ENCODE results near the gene CRACR2B.

CRACR2B gene

DNA sequence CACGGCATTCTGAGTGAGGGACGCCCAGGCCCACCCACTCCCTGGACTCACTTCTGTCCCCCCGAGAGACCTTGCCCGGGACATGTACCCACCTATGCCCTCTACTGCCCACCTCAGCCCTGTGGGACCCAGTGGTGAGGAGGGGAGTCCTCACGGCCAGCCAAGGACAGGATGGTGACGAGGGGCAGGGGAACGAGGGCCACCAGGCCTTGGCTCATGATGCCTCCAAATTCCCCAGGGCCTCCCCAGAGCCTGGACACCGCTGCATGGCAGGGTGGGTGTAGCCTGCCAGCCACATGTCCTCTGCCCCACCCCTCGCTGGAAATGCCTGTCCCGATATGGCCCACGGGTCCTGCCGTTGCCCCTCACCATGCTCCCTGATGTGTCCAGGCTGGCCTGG, 41.1 kb downstream of the CRACR2B start:
- Histone ChIP-seq H3K27me3 (ENCODE audit: control insufficient read depth in 1 of 2, insufficient read depth in 2 of 2, low read length in 2 of 2) (peaks cover 0 to 4% of the 10 kb centered on the region in 2 donors), H3K27ac (ENCODE audit: low read depth, low read length) (no peak overlapping the region), H3K4me1 (ENCODE audit: control insufficient read depth in 1 of 2, insufficient read depth in 2 of 2, low read length in 2 of 2) (no peaks in the 10 kb centered on the region), H3K36me3 (ENCODE audit: control insufficient read depth in 1 of 2, insufficient read depth in 2 of 2, low read length in 2 of 2) (peaks cover 0 to 2% of the 10 kb centered on the region in 2 donors), H3K9me3 (ENCODE audit: control insufficient read depth in 1 of 2, low read length in 2 of 2) (no peaks in the 10 kb centered on the region), H3K4me3 (ENCODE audit: low read depth in 1 of 2, low read length in 2 of 2) (no peak overlapping the region), H3K9ac (ENCODE audit: low read depth in 1 of 2, low read length in 2 of 2) (no peak overlapping the region)

DNA sequence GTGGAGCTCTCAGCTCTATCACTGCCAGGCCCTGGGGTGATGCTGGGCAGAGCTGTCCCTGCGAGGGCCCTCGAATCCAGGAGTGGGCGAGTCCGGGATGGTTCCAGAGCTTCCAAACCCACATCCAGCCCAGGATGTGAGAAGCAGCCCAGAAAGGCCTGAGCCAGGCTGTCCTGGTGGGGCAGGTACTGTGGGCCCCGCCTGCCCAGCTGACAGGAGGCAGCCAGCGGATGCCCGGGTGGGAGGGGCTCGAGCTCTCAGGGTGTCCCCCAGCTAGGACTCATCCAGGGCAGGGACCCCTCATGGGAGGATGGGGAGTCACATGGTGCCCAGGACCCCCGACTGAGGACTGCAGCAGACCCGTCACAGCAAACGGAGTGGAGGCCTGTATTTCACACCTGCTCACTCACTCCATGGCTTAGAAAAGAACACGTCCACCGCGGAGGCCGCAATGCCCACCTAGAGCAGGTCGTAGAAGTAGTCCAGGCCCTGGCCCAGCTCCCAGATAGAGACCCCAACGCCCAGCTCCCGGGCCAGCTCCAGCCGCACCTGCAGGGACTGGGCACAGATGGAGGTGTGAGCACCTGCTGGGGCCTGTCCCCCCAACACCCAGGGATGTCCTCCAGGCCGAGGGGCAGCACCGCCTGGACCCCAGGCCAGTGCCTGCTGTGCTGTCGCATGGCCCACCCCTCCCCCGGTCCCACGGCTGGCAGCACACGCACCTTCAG, 41.8 kb downstream of the CRACR2B start:
- Histone ChIP-seq H3K27ac (ENCODE audit: low read depth, low read length) (no peak overlapping the region), H3K4me3 (ENCODE audit: low read depth in 1 of 2, low read length in 2 of 2) (no peak overlapping the region), H3K9ac (ENCODE audit: low read depth in 1 of 2, low read length in 2 of 2) (no peak overlapping the region), H3K27me3 (ENCODE audit: control insufficient read depth in 1 of 2, insufficient read depth in 2 of 2, low read length in 2 of 2) (no peaks in the 10 kb centered on the region), H3K9me3 (ENCODE audit: control insufficient read depth in 1 of 2, low read length in 2 of 2) (no peaks in the 10 kb centered on the region), H3K4me1 (ENCODE audit: control insufficient read depth in 1 of 2, insufficient read depth in 2 of 2, low read length in 2 of 2) (no peaks in the 10 kb centered on the region), H3K36me3 (ENCODE audit: control insufficient read depth in 1 of 2, insufficient read depth in 2 of 2, low read length in 2 of 2) (peaks cover 0 to 2% of the 10 kb centered on the region in 2 donors)

DNA sequence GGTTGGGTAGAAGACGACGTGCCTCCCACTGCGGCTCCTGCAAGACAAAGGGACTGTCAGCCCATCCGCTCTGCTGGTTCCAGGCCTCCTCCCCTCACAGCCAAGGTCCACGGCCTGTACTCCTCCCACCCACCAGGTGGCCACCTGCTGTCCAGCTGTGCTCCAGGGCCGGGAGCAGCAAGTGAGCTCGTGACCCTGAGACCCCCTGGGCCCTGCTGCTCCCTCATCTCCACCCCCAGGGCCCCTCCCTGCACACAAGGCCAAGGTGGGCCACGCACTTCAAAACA, 42.4 kb downstream of the CRACR2B start:
- H3K27ac ChIP-seq (ENCODE audit: low read depth, low read length), result no peak overlapping the region
- H3K36me3 ChIP-seq (ENCODE audit: control insufficient read depth in 1 of 2, insufficient read depth in 2 of 2, low read length in 2 of 2), result peaks cover 0 to 2% of the 10 kb centered on the region in 2 donors
- H3K4me1 ChIP-seq (ENCODE audit: control insufficient read depth in 1 of 2, insufficient read depth in 2 of 2, low read length in 2 of 2), result no peaks in the 10 kb centered on the region
- H3K9ac ChIP-seq (ENCODE audit: low read depth in 1 of 2, low read length in 2 of 2), result no peak overlapping the region
- no peaks in the 10 kb centered on the region for H3K27me3 ChIP-seq (ENCODE audit: control insufficient read depth in 1 of 2, insufficient read depth in 2 of 2, low read length in 2 of 2)
- H3K9me3 ChIP-seq (ENCODE audit: control insufficient read depth in 1 of 2, low read length in 2 of 2), result no peaks in the 10 kb centered on the region
- H3K4me3 ChIP-seq (ENCODE audit: low read depth in 1 of 2, low read length in 2 of 2), result no peak overlapping the region

DNA sequence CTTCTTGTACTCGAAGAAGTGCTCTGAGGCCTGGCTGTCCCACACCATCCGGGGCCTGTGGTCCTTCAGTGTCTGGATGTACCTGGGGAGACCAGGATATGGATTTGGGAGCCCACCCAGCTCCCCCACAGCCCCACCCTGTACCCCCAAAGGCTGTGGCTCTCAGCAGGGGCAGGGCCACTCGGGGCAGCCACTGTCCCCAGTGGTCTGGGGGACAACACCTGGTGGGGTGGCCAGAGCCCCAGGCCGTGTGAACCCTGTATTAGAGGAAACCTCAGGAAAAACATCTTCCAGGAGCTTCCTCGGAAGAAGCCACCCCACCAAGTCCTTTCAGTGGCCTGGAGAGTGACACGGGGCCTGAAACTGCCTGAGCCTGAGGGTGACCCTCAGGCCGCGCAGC, 42.7 kb downstream of the CRACR2B start:
- H3K36me3 ChIP-seq (ENCODE audit: control insufficient read depth in 1 of 2, insufficient read depth in 2 of 2, low read length in 2 of 2), result peaks cover 0 to 3% of the 10 kb centered on the region in 2 donors

DNA sequence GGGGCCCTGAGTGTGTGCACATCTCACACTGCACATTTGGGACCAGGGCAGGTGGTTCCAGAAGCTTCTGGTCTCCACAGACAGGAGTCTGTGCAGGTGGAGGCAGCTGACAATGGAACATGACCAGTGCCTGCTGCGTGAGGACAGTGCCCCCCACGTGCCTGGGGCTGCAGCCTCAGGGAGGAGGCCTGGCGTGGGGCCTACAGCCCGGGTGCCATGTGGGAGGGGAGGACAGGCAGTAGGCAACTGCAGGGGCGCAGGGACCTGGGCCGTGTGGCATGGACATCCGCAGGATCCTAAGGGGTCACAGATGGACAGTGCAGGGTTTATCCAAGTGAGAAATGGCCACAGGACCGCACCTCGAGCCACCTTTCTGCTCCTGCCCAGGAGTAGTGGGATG, 43.8 kb downstream of the CRACR2B start:
- Histone ChIP-seq H3K4me1 (ENCODE audit: control insufficient read depth in 1 of 2, insufficient read depth in 2 of 2, low read length in 2 of 2) (no peaks in the 10 kb centered on the region), H3K27me3 (ENCODE audit: control insufficient read depth in 1 of 2, insufficient read depth in 2 of 2, low read length in 2 of 2) (no peaks in the 10 kb centered on the region), H3K4me3 (ENCODE audit: low read depth in 1 of 2, low read length in 2 of 2) (no peak overlapping the region), H3K9me3 (ENCODE audit: control insufficient read depth in 1 of 2, low read length in 2 of 2) (no peaks in the 10 kb centered on the region), H3K36me3 (ENCODE audit: control insufficient read depth in 1 of 2, insufficient read depth in 2 of 2, low read length in 2 of 2) (peaks cover 0 to 7% of the 10 kb centered on the region in 2 donors), H3K9ac (ENCODE audit: low read depth in 1 of 2, low read length in 2 of 2) (no peak overlapping the region), H3K27ac (ENCODE audit: low read depth, low read length) (no peak overlapping the region)

More for the DNA sequence above, 42.7 kb downstream of the CRACR2B start:
- H3K27me3 ChIP-seq (ENCODE audit: control insufficient read depth in 1 of 2, insufficient read depth in 2 of 2, low read length in 2 of 2), result no peaks in the 10 kb centered on the region
- H3K4me1 ChIP-seq (ENCODE audit: control insufficient read depth in 1 of 2, insufficient read depth in 2 of 2, low read length in 2 of 2), result no peaks in the 10 kb centered on the region
- no peaks in the 10 kb centered on the region for H3K9me3 ChIP-seq (ENCODE audit: control insufficient read depth in 1 of 2, low read length in 2 of 2)
- H3K27ac ChIP-seq (ENCODE audit: low read depth, low read length), result no peak overlapping the region
- no peak overlapping the region for H3K9ac ChIP-seq (ENCODE audit: low read depth in 1 of 2, low read length in 2 of 2)
- H3K4me3 ChIP-seq (ENCODE audit: low read depth in 1 of 2, low read length in 2 of 2), result no peak overlapping the region

DNA sequence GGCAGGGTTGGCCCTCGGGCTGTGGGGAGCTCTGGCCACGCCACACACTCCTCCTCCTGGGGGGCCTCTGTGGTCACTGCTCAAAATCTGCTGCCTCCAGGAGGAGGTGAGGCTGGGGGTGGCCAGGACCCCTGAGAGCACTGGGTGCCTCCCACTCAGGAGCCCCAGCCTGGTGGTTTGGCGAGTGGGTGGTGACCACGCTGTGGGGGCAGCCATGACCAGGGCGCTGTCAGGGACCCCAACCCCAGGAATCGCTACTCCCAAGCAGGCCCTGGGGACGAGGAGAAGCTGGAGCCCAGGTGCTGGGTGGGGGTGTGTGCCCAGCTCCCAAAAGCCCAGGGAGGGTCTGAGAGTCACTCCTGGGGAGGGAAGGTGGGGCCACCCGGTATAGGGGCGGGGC, 45.1 kb downstream of the CRACR2B start:
- Histone ChIP-seq H3K4me1 (ENCODE audit: control insufficient read depth in 1 of 2, insufficient read depth in 2 of 2, low read length in 2 of 2) (no peaks in the 10 kb centered on the region), H3K27ac (ENCODE audit: low read depth, low read length) (no peak overlapping the region), H3K4me3 (ENCODE audit: low read depth in 1 of 2, low read length in 2 of 2) (no peak overlapping the region), H3K9me3 (ENCODE audit: control insufficient read depth in 1 of 2, low read length in 2 of 2) (no peaks in the 10 kb centered on the region), H3K36me3 (ENCODE audit: control insufficient read depth in 1 of 2, insufficient read depth in 2 of 2, low read length in 2 of 2) (peaks cover 0 to 7% of the 10 kb centered on the region in 2 donors), H3K9ac (ENCODE audit: low read depth in 1 of 2, low read length in 2 of 2) (no peak overlapping the region), H3K27me3 (ENCODE audit: control insufficient read depth in 1 of 2, insufficient read depth in 2 of 2, low read length in 2 of 2) (no peaks in the 10 kb centered on the region)

DNA sequence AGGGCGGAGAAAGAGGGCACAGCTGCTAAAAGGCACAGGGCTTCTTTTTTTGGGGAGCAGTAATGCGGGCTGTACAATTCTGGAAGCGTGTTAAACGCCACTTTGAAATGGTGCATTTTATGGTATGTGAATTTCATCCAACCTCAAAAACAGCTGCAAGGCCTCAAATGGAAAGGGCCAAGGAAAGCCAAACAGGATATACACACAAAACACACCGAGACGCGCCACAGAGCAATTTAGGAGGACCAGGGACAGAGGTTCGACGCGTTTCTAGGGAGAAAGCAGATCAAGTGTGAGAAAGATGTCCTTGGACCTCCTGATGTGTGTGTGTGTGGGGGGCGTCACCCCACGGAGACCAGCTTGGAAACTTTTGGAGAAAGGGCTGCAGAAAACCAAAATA, 46.0 kb downstream of the CRACR2B start:
- Histone ChIP-seq H3K27me3 (ENCODE audit: control insufficient read depth in 1 of 2, insufficient read depth in 2 of 2, low read length in 2 of 2) (no peaks in the 10 kb centered on the region), H3K4me3 (ENCODE audit: low read depth in 1 of 2, low read length in 2 of 2) (no peak overlapping the region), H3K4me1 (ENCODE audit: control insufficient read depth in 1 of 2, insufficient read depth in 2 of 2, low read length in 2 of 2) (no peaks in the 10 kb centered on the region), H3K9me3 (ENCODE audit: control insufficient read depth in 1 of 2, low read length in 2 of 2) (no peaks in the 10 kb centered on the region), H3K36me3 (ENCODE audit: control insufficient read depth in 1 of 2, insufficient read depth in 2 of 2, low read length in 2 of 2) (peaks cover 0 to 7% of the 10 kb centered on the region in 2 donors), H3K9ac (ENCODE audit: low read depth in 1 of 2, low read length in 2 of 2) (no peak overlapping the region), H3K27ac (ENCODE audit: low read depth, low read length) (no peak overlapping the region)

DNA sequence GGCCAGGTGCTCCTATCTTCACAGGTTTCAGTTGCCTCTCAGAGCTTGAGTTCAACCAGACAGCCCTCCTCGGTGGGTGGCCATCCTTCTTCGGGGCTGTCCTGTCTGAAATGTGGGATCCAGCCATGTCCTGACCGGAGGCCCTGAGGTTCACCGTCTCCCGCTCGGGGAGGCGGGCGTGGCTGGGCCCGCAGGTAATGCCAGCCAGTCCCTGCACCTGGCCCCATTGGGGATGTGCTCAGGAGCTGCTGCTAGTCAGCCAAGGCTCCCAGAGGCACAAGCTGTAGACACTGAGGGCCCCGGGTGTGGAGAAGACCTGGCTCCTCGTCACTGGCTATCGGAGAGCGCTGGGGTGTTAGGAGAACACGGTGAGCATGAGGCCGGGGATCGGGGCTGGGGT, 47.5 kb downstream of the CRACR2B start:
- no peak overlapping the region for H3K4me3 ChIP-seq (ENCODE audit: low read depth in 1 of 2, low read length in 2 of 2)
- H3K36me3 ChIP-seq (ENCODE audit: control insufficient read depth in 1 of 2, insufficient read depth in 2 of 2, low read length in 2 of 2), result peaks cover 0 to 16% of the 10 kb centered on the region in 2 donors
- no peak overlapping the region for H3K9ac ChIP-seq (ENCODE audit: low read depth in 1 of 2, low read length in 2 of 2)
- H3K27ac ChIP-seq (ENCODE audit: low read depth, low read length), result no peak overlapping the region
- no peaks in the 10 kb centered on the region for H3K9me3 ChIP-seq (ENCODE audit: control insufficient read depth in 1 of 2, low read length in 2 of 2)
- H3K27me3 ChIP-seq (ENCODE audit: control insufficient read depth in 1 of 2, insufficient read depth in 2 of 2, low read length in 2 of 2), result no peaks in the 10 kb centered on the region
- no peaks in the 10 kb centered on the region for H3K4me1 ChIP-seq (ENCODE audit: control insufficient read depth in 1 of 2, insufficient read depth in 2 of 2, low read length in 2 of 2)

DNA sequence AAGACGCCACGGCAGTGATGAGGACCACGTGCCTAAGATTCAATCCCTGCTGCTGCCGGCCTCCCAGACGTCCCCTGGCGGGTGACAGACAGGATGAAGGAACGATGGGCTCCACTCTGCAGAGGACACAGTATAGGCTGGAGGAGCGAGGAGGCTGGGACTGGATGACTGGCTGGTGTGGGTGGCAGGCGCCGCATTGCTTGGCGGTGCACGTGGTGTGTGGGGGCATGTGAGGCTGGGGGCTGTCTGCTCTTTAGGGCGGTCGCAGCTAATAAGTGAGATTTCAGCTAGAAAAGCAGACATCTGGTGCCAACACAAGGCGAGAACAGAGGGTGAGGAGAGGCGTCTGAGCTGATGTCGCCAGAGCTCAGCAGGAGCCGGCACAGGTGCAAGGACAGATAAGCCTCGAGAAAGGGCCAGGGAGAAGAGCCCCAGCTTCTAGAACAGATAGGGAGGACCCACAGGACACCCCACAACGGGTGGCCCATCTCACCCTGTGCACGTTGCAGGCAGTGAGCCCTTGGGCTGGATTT, 48.1 kb downstream of the CRACR2B start:
- H3K27ac ChIP-seq (ENCODE audit: low read depth, low read length), result no peak overlapping the region
- H3K36me3 ChIP-seq (ENCODE audit: control insufficient read depth in 1 of 2, insufficient read depth in 2 of 2, low read length in 2 of 2), result peaks cover 0 to 22% of the 10 kb centered on the region in 2 donors
- H3K4me3 ChIP-seq (ENCODE audit: low read depth in 1 of 2, low read length in 2 of 2), result no peak overlapping the region
- H3K9me3 ChIP-seq (ENCODE audit: control insufficient read depth in 1 of 2, low read length in 2 of 2), result no peaks in the 10 kb centered on the region
- no peaks in the 10 kb centered on the region for H3K27me3 ChIP-seq (ENCODE audit: control insufficient read depth in 1 of 2, insufficient read depth in 2 of 2, low read length in 2 of 2)
- no peak overlapping the region for H3K9ac ChIP-seq (ENCODE audit: low read depth in 1 of 2, low read length in 2 of 2)
- H3K4me1 ChIP-seq (ENCODE audit: control insufficient read depth in 1 of 2, insufficient read depth in 2 of 2, low read length in 2 of 2), result no peaks in the 10 kb centered on the region

DNA sequence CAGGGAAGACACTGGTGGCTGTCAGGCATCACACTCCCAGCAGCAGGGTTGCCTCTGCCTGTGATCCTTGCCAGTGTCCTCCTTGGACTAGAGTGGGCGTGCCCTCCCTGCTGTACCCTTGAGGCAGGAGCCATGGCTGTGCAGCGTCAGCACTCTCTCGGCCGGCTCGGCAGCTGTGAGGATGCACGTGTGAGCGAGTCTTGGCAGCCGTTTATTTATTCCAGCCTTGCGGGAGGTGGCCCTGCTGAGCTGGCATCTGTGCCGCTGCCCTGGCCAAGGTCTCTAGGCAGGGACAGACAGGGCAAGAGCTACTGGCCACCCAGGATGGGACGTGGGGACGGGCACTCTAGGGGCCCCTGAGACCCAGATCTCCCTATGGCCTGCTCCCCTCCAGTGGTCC, 48.8 kb downstream of the CRACR2B start:
- Histone ChIP-seq H3K36me3 (ENCODE audit: control insufficient read depth in 1 of 2, insufficient read depth in 2 of 2, low read length in 2 of 2) (peaks cover 0 to 24% of the 10 kb centered on the region in 2 donors), H3K27ac (ENCODE audit: low read depth, low read length) (no peak overlapping the region), H3K9ac (ENCODE audit: low read depth in 1 of 2, low read length in 2 of 2) (no peak overlapping the region), H3K27me3 (ENCODE audit: control insufficient read depth in 1 of 2, insufficient read depth in 2 of 2, low read length in 2 of 2) (no peaks in the 10 kb centered on the region), H3K4me3 (ENCODE audit: low read depth in 1 of 2, low read length in 2 of 2) (no peak overlapping the region), H3K4me1 (ENCODE audit: control insufficient read depth in 1 of 2, insufficient read depth in 2 of 2, low read length in 2 of 2) (no peaks in the 10 kb centered on the region), H3K9me3 (ENCODE audit: control insufficient read depth in 1 of 2, low read length in 2 of 2) (no peaks in the 10 kb centered on the region)

All from duodenal mucosa (tissue), 2 donors.